UCSD-AML1 (cell line): ENCODE measurements around the gene HMGCS2.

Experiments used
- DNase-seq: peaks from one replicate; lab custom pipeline; 2025; ENCODE audit not compliant: unreplicated experiment; lab: John Stamatoyannopoulos, UW

HMGCS2 gene

GRCh38 chr1:119762953-119763352 lies 5.8 kb downstream of the HMGCS2 start:
- DNase-seq = no peak

GRCh38 chr1:119762409-119762808 lies 6.3 kb downstream of the HMGCS2 start:
- no peak for DNase-seq

GRCh38 chr1:119758584-119758983 lies 10.1 kb downstream of the HMGCS2 start:
- no peak for DNase-seq

- no peak for DNase-seq
These were observed 16.1 kb downstream of the HMGCS2 start for GRCh38 chr1:119752592-119752991.

- DNase-seq = no peak
These were observed 20.7 kb downstream of the HMGCS2 start for GRCh38 chr1:119748040-119748439.

GRCh38 chr1:119747451-119747850 lies 21.3 kb downstream of the HMGCS2 start:
- no peak for DNase-seq

GRCh38 chr1:119745034-119745433 lies 23.7 kb downstream of the HMGCS2 start:
- DNase-seq = no peak

- no peak for DNase-seq
These were observed 24.1 kb downstream of the HMGCS2 start for GRCh38 chr1:119744598-119744942.

- peak; percentile 39 for DNase-seq
These were observed 24.7 kb downstream of the HMGCS2 start for GRCh38 chr1:119743776-119744597.

- no peak for DNase-seq
These were observed 25.4 kb downstream of the HMGCS2 start for GRCh38 chr1:119743308-119743707.

GRCh38 chr1:119742677-119743076 lies 26.0 kb downstream of the HMGCS2 start:
- DNase-seq = no peak

- no peak for DNase-seq
These were observed 26.5 kb downstream of the HMGCS2 start for GRCh38 chr1:119742202-119742601.

- DNase-seq = no peak
These were observed 27.6 kb downstream of the HMGCS2 start for GRCh38 chr1:119740896-119741780.

- no peak for DNase-seq
These were observed 28.4 kb downstream of the HMGCS2 start for GRCh38 chr1:119740261-119740660.

- DNase-seq = no peak
These were observed 29.6 kb downstream of the HMGCS2 start for GRCh38 chr1:119739150-119739549.

- no peak for DNase-seq
These were observed 30.5 kb downstream of the HMGCS2 start for GRCh38 chr1:119738100-119738720.

- no peak for DNase-seq
These were observed 31.5 kb downstream of the HMGCS2 start for GRCh38 chr1:119737040-119737682.

- no peak for DNase-seq
These were observed 32.1 kb downstream of the HMGCS2 start for GRCh38 chr1:119736649-119737039.

- no peak for DNase-seq
These were observed 33.5 kb downstream of the HMGCS2 start for GRCh38 chr1:119735217-119735616.

GRCh38 chr1:119733754-119734153 lies 35.0 kb downstream of the HMGCS2 start:
- DNase-seq = no peak

GRCh38 chr1:119732465-119733168 lies 36.1 kb downstream of the HMGCS2 start:
- DNase-seq = no peak
